B cell (primary cell): ENCODE results near the gene CDC42EP4.

Experiments
- CTCF ChIP-seq: fragments of 200-600 bp; IDR thresholded peaks from one replicate; pipeline ENCODE4 v1.8.0; 2022; ENCODE audit warnings: antibody characterized with exemption, mild to moderate bottlenecking
- EZH2 ChIP-seq: IDR thresholded peaks from 2 replicates; pipeline ENCODE4 v1.6.1; 2012; ENCODE audit warnings: borderline replicate concordance, low read depth, mild to moderate bottlenecking, moderate library complexity, low read length; ENCODE audit not compliant: insufficient read depth, poor library complexity, severe bottlenecking

GRCh38 chr17:73234736-73235135, 77.1 kb downstream of the CDC42EP4 start:
- TF ChIP-seq CTCF (no peak), EZH2 (no peak)
